Mammary epithelial cell (primary cell): ENCODE data around the gene KRT1.

ENCODE experiments used
- EZH2 ChIP-seq: IDR thresholded peaks from 2 replicates; pipeline ENCODE4 v1.6.1; 2012; ENCODE audit warnings: low read length, inconsistent platforms, borderline replicate concordance
- TF ChIP-seq, protein P1 (sequence below), 2 donors: IDR thresholded peaks in 1 of 2; conservative IDR thresholded peaks in 1 of 2; 2 replicates each; pipeline ENCODE4 v1.5.1; 2011 to 2012; ENCODE audit warnings: inconsistent platforms in 2 of 2, low read length in 2 of 2, mild to moderate bottlenecking in 2 of 2, control low read depth in 1 of 2, low read depth in 1 of 2; ENCODE audit not compliant: insufficient read depth in 1 of 2; ENCODE audit errors: extremely low read depth in 1 of 2

GRCh38 chr12:52636189-52636588 lies 44.0 kb downstream of the KRT1 start:
- TF ChIP-seq, protein P1, sequence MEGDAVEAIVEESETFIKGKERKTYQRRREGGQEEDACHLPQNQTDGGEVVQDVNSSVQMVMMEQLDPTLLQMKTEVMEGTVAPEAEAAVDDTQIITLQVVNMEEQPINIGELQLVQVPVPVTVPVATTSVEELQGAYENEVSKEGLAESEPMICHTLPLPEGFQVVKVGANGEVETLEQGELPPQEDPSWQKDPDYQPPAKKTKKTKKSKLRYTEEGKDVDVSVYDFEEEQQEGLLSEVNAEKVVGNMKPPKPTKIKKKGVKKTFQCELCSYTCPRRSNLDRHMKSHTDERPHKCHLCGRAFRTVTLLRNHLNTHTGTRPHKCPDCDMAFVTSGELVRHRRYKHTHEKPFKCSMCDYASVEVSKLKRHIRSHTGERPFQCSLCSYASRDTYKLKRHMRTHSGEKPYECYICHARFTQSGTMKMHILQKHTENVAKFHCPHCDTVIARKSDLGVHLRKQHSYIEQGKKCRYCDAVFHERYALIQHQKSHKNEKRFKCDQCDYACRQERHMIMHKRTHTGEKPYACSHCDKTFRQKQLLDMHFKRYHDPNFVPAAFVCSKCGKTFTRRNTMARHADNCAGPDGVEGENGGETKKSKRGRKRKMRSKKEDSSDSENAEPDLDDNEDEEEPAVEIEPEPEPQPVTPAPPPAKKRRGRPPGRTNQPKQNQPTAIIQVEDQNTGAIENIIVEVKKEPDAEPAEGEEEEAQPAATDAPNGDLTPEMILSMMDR (conservative IDR thresholded peaks at IDR 0.05 in 1 of 2, IDR thresholded peaks at IDR 0.05 in 1 of 2; ENCODE audit: extremely low read depth in 1 of 2, insufficient read depth in 1 of 2, low read depth in 1 of 2, low read length in 2 of 2) = no peak
- TF ChIP-seq EZH2 = no peak
